Activated naive CD4-positive, alpha-beta T cell treated with anti-CD3 and anti-CD28 coated beads, Interleukin-2, amount 50 U/mL, for 16 hours (primary cell): ENCODE results near the gene PCED1B.
A peak's percentile ranks its signal among the peaks of the same experiment; 100 is the strongest.

Source experiments
- DNase-seq: peaks from one replicate; pipeline ENCODE4 v3.0.0-alpha.2; 2020

The PCED1B gene

DNA sequence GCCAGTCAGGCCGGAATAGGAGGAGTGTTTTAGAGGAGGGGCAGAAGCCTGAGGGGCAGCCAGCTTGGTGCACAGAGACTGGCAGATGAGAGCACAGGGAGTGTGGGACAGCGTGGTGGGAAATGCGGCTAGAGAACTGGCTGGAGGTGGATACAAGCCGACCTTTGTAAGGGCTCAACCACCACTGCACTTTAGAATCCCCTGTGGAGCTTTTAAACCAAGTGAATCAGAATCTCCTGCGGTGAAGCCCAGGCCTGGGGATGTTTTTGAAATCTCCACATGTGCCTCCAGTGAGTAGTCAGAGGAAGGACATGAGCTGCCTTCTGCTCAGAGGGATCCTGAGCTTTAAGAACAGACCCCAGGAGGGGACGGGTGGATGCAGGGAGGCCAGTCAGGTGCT lies 10.9 kb upstream of the PCED1B start:
- DNase-seq: no peak

DNA sequence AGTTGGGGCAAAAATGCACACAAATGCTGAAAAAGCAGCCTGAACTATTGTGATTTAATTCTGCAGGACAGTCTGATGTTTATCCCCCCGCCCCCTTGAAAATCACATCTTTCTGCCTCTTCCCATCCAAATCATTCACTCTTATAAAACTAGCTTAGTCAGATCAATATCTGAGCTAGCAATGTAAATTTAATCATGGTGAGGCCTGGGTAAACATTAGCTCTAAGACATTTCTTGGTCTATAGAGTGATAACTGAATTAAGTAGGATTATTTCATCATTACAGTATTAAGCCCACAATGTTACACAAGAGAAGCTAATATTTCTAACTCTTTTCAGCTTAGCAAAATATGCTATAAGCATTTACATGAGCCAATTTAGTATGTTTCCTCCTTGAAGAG lies 9.1 kb upstream of the PCED1B start:
- DNase-seq: no peak

- no peak for DNase-seq
These were observed 8.1 kb upstream of the PCED1B start for GRCh38 chr12:47071241-47071852.

GRCh38 chr12:47073951-47074350 lies 5.5 kb upstream of the PCED1B start:
- DNase-seq: no peak

DNA sequence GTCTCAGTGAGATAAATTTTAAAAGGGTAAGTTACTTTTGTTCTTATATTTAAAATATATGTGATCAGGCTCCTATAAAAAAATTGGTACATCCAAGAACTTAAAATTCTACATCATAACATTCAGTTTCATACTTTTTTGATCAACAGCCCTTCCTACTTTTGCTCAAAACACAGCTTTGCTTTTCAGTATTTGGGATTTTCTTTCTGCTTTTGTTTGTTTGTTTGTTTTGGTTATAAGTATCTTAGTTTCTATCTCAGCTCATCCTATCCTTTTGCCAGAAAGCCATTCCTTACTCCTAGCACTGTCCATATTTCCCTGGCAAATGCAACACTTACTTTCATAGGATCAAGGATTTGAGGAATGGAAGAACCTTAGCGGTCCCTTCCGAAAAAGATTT lies 4.7 kb upstream of the PCED1B start:
- DNase-seq: no peak

DNA sequence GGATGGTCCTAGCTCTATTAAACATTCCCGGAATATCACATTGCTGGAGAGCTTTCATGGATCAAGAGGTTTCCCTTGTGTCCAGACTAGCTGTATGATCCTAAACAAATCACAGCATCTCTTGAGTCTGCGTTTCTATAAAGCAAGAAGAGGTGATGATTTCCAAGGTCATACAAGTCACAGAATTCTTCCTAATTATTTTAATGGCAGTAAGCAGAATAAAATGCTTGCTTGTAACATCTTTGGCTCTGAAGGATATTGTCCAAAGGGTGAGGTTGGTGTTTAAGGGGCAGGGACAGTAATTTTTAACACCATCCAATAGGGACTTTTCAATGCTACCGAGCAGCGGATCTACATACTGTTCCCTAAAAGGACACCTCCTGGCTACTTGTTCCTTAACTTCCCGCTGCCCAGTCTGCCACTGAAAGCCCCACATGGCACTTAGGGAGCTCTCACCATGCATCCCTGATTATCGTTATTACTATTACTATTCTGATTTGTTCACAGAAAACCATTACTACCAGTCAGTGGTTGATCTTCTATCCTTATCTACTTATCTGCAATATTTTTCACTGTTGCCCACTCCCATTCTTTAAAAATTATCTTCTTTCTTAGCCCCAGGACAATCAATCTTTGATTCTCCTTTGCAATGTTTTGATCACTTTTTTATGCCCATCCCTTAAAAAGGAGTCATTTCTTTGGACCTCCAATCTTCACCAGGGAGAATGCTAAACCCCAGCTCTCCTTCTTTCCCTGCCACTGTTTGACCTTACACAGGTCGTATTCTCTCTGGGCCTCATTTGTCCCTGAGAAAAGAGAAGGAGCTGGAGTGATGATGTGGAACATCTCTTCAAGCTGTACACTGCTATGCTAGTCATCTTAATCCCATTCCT lies 4.0 kb upstream of the PCED1B start:
- no peak for DNase-seq

DNA sequence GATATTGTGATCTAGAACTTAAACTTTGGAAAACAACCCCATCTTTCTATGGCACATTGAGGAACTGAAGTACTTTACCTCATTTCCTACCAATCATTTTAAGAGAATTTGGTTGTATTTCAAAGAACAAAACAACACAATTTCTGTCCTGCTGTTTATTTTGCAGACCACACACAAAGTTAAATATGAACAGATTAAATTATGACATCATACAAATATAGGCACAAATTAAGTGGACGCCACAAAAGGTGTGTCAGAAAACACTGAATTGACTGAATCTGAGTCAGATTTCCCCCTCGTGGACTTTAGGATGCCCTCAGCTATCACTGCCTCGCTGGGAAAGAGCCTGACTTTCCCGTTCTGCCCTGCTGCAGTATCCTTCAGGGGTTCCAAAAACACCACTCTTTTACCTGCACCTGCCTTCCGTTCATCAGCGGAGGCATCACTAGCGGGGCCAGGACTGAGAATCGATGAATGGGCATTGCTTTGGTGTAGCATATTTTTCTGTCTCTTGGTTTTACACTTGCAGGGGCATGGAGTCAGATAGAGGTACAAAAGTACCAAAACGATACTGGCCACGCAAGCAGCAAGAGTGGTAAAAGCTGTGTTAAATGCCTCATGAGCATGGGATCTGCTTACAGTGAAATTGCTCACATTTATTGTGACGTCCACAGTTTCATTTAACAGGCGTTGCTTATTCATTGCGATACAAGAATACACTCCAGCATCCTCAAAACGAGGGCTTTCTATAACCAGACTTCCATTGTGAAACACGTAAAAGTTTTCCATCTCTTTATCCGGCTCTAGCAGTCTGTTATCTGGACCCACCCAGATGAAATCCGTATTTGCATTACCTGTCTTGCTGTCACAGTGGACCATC lies 2.0 kb upstream of the PCED1B start:
- no peak for DNase-seq

DNA sequence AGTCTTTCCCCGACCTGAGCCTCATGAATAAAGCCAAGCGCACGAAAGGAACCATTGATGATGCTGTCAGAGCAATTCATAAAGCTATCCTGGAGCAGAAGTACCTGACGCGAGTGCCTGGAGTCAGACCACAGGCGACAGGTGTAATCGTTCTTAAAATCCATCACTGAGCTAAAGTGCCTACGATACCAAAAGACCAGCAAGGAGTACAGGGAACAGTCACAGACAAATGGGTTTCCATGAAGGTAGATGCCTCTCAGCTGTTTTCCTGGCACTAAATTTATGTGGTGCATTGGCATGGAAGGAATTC lies 1.4 kb upstream of the PCED1B start:
- DNase-seq: no peak

DNA sequence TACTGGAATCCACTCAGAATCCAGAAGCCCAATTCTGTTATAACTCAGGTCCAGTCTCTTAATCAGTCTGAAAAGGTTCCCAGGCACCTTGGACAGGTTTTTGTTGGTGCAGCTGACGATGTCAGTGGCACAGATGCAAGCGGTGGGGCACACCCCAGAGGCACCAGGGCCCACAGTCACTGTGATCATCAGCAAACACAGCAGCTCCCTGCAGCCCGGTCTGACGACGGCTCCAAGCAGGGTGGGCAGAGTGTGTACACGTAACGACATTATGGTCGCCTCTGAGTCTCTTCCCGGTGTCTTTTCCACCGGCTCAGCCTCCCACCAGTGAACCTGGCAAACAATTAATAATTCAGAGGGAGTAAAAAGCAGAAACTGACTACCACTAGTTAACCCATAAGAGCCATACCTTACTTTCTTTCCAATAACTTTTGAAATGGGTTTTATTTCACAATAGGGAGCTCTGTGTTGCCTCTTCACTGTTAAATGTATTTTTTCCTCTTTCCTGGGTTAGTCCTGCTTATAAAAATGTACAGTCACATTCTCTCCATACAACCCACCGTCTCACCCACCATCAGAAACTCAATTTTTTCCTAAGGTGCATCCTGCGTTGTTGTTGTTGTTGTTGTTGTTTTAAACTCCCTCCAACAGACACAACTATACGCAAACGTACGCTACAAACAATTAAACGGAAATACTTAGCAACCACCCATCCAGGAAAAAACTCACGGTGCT lies 521 bp upstream of the PCED1B start:
- peak; percentile 47 for DNase-seq

GRCh38 chr12:47079981-47080724 lies 732 bp downstream of the PCED1B start:
- DNase-seq: peak; percentile 36

GRCh38 chr12:47080725-47081502 lies 1.5 kb downstream of the PCED1B start:
- DNase-seq: peak; percentile 54

DNA sequence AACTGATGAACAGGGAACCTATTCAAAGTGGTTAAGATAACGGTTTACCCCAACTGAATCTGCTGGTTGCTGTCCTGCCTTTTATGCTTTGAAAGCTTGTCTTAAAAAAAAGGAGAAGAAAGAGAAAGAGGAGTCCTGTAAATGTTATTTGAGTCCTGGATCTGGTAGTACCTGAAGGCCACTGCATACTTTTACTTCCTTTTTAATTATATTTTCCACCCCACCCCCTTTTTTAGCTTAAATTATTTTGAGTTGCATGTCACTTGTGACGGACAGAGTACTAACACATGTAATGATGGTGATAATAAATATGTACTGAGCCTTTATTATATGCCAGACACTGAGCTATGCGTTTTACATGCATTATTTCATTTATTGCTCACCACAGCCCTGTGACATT lies 2.9 kb downstream of the PCED1B start:
- no peak for DNase-seq

DNA sequence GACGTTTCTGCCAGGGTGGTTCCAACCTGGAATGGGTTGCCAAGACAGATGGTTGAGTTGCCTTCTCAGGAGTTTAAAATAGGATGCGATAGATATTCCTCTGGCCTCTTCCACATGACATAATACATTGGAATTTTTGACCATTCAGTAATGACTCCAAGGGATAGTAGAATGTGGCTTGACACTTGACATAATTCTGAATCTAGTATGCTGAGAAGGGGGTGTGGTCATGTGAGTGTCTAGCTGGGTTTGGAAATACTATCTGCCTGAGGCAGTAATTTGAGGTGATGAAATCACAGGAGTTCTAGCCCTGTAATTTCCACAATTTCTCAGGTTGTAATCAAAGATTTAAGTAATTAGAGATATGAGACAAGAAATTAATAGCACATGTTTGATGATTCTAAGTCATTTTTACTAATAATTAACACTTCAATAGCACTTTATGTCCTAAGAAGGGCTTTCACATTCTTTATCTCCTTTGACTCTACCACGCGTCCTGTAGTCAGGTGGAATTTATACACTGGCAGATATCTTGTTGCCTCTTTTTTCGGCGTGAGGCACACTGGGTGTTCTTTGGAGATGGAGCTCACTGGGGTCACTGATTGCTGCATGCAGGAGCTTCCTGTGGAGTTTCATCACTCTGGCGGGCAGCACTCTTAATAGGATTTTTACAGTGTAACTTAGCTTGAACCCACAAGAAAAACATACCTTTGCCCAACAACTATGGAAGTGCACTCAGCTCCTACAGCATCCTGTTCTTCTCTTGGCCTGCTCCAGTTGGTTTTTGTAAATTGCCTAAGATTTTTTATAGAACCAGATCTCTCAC lies 3.6 kb downstream of the PCED1B start:
- no peak for DNase-seq

GRCh38 chr12:47084172-47084571 lies 4.8 kb downstream of the PCED1B start:
- DNase-seq: no peak

- DNase-seq: peak; percentile 20
These were observed 6.4 kb downstream of the PCED1B start for GRCh38 chr12:47085815-47086252.

DNA sequence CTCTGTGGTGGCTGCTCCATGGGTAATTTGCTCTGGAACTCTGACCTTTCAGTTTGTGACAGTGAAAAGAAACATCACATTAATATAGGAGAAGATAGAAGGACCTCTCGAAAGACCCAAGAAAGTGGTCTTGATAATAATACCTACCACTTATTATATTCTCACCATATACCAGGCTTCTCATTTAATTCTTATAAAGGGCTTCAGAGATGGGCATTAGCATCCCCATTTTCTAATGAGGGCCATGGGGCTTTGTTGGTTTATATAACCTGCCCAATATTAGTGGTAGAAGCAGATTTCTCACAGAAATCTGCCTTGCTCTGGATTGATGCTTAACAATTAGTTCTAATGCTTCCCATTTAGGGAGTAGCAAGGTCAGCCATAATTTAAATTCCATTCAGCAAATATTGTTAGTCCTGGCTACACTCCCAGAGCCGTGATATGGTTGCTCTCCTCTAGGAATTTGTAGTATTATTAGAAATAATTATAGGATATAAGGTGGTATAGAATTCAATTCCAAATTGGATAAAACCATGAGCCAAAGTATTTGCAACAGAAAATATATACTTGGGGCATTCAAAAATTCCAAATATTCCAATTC lies 7.8 kb downstream of the PCED1B start:
- DNase-seq: no peak

GRCh38 chr12:47088021-47088944 lies 8.9 kb downstream of the PCED1B start:
- no peak for DNase-seq

DNA sequence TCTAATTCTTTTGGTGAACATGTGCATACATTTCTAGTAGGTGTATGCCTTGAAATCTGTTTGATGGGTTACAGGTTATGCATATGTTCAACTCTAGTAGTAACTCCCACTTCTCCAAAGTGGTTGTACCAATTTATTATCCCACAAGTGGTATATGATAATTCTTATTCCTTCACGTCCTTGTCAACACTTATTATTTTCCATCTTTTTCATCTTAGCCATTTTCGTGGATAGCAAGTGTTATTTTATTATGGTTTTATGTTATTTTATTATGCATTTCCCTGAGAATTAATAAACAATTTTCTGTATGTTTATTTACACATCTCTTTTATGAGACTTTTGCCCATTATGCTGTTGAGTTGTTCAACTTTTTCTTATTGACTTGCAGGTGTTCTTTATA lies 11.6 kb downstream of the PCED1B start:
- no peak for DNase-seq

GRCh38 chr12:47094804-47095203 lies 15.4 kb downstream of the PCED1B start:
- DNase-seq: no peak
